Brain microvascular endothelial cell (primary cell): ENCODE data around the gene SLC44A3.
"Not testable (repeated sequence)": the region's sequence is repeated elsewhere in the genome, so short reads cannot be mapped to it uniquely, and the experiment has no call there.

Source experiments
- DNase-seq: peaks from one replicate; pipeline ENCODE4 v3.0.0-alpha.2; 2020
- H3K27ac ChIP-seq: fragments of 250-450 bp; sonication (Bioruptor Pico); 2 replicates; pipeline ENCODE4 v1.5.1; 2020; ENCODE audit warnings: mild to moderate bottlenecking, moderate library complexity
- H3K27me3 ChIP-seq: fragments of 250-450 bp; sonication (Bioruptor Pico); replicated peaks from 2 replicates; pipeline ENCODE4 v1.5.1; 2020; ENCODE audit warnings: mild to moderate bottlenecking
- H3K36me3 ChIP-seq: fragments of 250-450 bp; sonication (Bioruptor Pico); replicated peaks from 2 replicates; pipeline ENCODE4 v1.5.1; 2020; ENCODE audit warnings: mild to moderate bottlenecking
- H3K4me3 ChIP-seq: 2 replicates; pipeline ENCODE4 v1.5.1; 2011; ENCODE audit warnings: low read depth, mild to moderate bottlenecking, control low read depth, low read length, moderate library complexity
- in situ Hi-C: cut with HindIII; loops from 2 replicates; pipeline ENCODE4 v1.10.0; 2017; ENCODE audit warnings: low sequenced_read_pairs, low pct_ligation_motif_present
- TF ChIP-seq, protein P1 (sequence below): IDR thresholded peaks from 2 replicates; pipeline ENCODE4 v1.5.1; 2011; ENCODE audit warnings: low read depth, mild to moderate bottlenecking, moderate library complexity, low read length, control low read depth, inconsistent platforms; ENCODE audit errors: missing control alignments

The SLC44A3 gene

DNA sequence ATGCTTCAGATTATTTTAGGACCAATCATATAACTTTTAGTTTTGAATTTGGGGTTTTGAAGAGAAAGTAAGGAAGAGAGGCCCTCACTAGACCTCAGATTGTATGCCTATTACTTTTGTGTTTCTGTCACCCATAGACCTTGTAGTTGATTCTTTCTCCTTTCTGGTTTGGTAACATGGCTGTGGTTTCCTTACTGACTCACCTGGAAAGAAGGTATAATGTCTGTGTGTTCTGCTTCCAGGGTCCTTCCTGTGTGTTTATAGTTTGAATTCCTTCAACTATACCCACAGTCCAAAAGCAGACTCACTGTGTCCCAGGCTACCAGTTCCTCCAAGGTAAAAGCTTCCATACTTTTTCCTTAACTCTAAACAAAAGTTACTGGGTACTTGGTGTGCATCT, 8.1 kb downstream of the SLC44A3 start:
- H3K27ac ChIP-seq, result no peak overlapping the region
- TF ChIP-seq, protein P1, sequence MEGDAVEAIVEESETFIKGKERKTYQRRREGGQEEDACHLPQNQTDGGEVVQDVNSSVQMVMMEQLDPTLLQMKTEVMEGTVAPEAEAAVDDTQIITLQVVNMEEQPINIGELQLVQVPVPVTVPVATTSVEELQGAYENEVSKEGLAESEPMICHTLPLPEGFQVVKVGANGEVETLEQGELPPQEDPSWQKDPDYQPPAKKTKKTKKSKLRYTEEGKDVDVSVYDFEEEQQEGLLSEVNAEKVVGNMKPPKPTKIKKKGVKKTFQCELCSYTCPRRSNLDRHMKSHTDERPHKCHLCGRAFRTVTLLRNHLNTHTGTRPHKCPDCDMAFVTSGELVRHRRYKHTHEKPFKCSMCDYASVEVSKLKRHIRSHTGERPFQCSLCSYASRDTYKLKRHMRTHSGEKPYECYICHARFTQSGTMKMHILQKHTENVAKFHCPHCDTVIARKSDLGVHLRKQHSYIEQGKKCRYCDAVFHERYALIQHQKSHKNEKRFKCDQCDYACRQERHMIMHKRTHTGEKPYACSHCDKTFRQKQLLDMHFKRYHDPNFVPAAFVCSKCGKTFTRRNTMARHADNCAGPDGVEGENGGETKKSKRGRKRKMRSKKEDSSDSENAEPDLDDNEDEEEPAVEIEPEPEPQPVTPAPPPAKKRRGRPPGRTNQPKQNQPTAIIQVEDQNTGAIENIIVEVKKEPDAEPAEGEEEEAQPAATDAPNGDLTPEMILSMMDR, result no peak
- no peak overlapping the region for H3K4me3 ChIP-seq
- in situ Hi-C loops, result no loop called here
- no peak for DNase-seq
- no peaks in the 10 kb centered on the region for H3K27me3 ChIP-seq
- no peaks in the 10 kb centered on the region for H3K36me3 ChIP-seq

DNA sequence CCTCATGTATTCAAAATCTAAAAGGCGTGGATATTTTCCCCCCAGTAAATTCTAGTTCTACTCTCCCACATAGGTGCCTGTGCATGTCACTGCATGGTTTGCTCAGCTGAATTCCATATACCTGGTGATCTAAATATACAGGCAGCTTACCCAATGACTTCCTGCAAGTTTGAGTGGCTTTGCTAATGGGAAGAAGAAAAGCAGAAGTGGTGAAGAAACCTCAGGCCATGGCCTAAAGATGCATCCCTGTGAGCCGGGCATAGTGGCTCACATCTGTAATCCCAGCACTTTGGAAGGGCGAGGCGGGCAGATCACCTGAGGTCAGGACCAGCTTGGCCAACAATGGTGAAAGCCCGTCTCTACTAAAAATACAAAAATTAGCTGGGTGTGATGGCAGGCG, 11.5 kb downstream of the SLC44A3 start:
- DNase-seq, result no peak
- H3K4me3 ChIP-seq, result no peak overlapping the region
- H3K27me3 ChIP-seq, result no peaks in the 10 kb centered on the region
- H3K27ac ChIP-seq, result no peak overlapping the region
- H3K36me3 ChIP-seq, result no peaks in the 10 kb centered on the region
- TF ChIP-seq, protein P1, result no peak
- in situ Hi-C loops, result no loop called here

- in situ Hi-C loops, result no loop called here
- no peak for DNase-seq
- Histone ChIP-seq H3K27ac (no peak overlapping the region), H3K4me3 (no peak overlapping the region), H3K36me3 (no peaks in the 10 kb centered on the region), H3K27me3 (no peaks in the 10 kb centered on the region)
- TF ChIP-seq, protein P1, result no peak
Measured at GRCh38 chr1:94832446-94832845, 12.3 kb downstream of the SLC44A3 start.

- Histone ChIP-seq H3K27me3 (no peaks in the 10 kb centered on the region), H3K36me3 (no peaks in the 10 kb centered on the region), H3K27ac (no peak overlapping the region), H3K4me3 (no peak overlapping the region)
- TF ChIP-seq, protein P1, result no peak
- in situ Hi-C loops, result no loop called here
- no peak for DNase-seq
Measured at GRCh38 chr1:94832931-94833585, 12.9 kb downstream of the SLC44A3 start.

DNA sequence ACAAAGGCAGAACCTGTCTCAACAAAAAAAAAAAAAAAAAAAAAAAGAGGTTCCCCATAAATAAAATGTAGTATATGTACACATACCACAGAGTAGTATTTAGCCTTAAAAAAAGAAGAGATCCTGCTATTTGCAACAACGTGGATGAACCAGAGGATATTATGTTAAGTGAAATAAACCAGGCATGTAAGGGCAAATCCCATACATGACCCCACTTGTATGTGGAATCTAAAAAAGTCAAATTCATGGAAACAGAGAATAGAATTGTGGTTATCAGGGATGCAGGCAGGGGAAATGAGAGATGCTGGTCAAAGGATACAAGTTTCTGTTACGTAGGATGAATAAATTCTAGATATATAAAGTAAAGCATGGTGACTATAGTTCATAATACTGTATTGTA, 16.7 kb downstream of the SLC44A3 start:
- no peak for DNase-seq
- Histone ChIP-seq H3K4me3 (no peak overlapping the region), H3K36me3 (no peaks in the 10 kb centered on the region), H3K27me3 (no peaks in the 10 kb centered on the region), H3K27ac (no peak overlapping the region)
- TF ChIP-seq, protein P1, result no peak
- in situ Hi-C loops, result no loop called here

DNA sequence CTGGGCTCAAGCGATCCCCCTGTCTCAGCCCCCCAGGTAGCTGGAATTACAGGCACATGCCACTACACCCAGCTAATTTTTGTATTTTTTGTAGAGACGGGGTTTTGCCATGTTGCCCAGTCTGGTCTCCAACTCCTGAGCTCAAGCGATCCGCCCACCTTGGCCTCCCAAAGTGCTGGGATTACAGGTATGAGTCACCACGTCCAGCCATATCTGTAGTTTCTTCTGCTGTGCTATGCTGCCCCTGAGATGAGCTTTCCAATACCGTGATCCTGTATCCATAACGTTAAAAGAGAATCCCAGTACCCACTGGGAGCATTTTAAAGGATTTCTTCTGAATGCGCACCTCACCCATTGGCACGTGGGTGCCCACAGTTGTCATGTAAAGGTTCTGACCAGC, 20.2 kb downstream of the SLC44A3 start:
- H3K36me3 ChIP-seq, H3K4me3 ChIP-seq, in situ Hi-C loops, H3K27ac ChIP-seq, H3K27me3 ChIP-seq, DNase-seq: not testable (repeated sequence)
